HG03175 (cell line): ENCODE results near the gene RNASEL.
"Not testable (repeated sequence)": the region's sequence is repeated elsewhere in the genome, so short reads cannot be mapped to it uniquely, and the experiment has no call there.

Experiments
- ATAC-seq: cut with Tn5 transposase; IDR thresholded peaks from one replicate; pipeline ENCODE4 v1.9.1; 2021; ENCODE audit warnings: mild to moderate bottlenecking, moderate library complexity; ENCODE audit not compliant: unreplicated experiment

Gene RNASEL

DNA sequence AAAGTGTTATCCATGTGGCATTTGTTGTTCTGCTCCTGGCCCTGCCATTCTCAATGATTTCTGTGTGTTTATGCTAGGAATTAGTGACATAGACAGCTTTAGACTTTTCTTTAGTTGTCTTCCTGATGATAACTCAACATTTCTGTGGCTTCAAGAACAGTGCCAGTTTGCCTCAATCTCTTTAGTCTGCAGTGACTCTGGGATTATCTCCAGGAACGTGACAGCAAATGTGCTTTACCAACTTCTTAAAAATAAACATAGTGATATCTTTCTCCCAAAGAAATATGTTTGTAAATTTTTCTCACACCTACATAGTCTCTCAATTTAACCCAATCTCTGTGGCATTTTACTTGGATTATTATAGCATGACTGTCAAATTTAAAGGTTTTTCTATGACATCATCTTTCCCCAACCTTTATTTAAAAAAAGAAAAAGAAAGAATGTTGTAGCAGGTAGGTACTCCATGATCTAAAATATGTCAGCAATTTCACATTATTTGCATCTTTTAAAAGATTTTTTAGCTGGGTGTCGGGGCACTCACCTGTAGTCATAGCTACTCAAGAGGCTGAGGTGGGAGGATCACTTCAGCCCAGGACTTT, 24.6 kb downstream of the RNASEL start:
- ATAC-seq, result no peak

DNA sequence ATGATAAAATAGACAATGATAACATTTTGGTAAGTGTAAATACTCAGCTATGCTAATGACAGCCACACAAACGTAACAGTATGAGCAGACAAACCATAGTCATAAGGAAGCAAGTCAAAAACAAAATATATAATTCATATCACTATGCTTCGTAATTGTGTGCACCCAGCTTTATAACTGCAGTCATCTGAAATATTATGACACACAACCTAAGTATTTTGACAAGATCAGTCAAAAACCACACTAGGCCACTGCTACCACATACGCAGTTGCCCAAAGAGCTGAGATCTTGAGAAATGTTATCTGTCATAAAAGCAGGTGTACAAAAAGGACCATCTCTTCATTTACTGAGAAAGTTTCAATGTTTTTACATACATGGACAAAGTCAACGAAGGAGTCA, 26.0 kb downstream of the RNASEL start:
- no peak for ATAC-seq

DNA sequence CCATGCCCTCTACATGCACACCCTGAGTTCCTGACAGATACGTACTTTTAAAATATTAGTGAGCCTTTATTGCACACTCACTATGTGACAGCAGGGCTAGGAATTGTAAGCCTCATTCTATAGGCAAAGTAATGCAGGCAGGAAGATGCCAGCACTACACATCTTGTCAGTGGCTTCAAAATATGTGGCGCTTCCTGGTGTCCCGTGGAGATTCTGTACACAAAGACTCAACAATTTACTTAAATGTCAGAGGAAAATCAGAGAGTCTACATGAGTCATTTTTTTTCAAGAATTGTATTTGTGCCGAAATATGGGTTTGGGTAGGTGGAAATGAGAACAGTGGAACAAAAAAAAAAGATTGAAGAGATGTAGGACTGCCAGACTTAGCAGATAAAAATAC, 27.6 kb downstream of the RNASEL start:
- ATAC-seq, result no peak

DNA sequence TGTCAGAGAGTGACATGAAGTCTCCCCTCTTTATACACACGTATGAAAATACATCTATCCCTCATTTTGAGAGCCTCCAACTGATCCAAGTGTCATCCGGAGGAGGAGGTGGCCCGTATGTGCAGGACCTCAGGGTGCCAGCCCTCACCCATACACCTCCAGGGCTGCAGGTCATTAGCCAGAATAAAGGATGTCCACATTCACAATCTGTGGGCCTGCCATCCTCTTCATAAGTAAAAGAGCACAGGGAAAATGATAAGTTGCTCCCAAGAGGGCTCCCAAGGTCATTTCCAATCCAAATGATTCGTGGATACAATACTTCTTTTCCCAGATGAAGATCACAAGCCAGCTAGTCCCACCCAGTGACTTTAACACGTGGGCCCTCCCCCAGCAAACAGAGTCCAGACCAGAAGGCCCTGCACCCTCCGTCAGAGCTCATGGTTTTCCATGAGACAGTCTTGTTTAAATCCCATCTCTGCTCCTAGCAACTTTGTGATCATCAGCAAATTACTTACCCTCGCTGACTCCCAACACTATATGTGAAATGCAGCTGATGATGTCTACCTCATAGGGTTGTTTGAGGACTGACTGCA, 28.6 kb downstream of the RNASEL start:
- no peak for ATAC-seq

DNA sequence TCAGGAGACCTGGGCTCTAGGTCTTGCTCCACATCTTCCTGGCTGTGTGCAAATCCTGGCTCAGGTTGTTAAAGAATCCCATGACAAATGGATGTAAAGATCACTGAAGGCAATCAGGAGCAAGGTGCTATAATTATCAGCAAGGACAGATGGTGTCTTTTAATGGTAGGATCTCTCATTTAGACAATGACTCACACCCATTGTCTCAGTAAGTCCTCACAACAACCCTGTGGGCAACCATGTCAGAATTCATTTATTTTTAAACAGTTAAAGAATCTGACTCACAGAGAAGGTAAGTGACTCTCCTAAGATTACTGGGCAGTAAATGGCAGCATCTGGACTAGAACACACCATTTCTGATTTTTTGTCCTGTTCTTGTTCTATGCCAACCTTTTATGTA, 32.8 kb downstream of the RNASEL start:
- no peak for ATAC-seq

DNA sequence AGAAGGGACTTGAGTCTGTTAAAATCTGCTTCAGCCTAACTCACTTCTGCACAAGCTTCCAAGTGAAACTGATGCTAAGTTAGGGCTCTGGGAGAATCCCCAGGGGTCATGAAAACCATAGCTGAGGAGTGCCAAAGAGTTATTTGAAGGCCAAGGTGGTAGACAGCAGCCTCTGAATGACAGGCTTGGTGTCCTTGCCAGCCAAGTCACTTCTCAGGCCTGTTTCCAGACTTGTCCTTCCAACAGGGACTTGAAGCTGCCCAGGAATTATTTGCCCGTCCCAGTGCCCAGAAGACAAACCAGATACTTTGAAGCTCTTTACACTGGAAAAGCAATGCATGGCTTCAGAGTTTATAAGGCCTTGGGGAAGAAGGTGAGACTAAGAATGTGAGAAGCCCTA, 33.6 kb downstream of the RNASEL start:
- no peak for ATAC-seq

DNA sequence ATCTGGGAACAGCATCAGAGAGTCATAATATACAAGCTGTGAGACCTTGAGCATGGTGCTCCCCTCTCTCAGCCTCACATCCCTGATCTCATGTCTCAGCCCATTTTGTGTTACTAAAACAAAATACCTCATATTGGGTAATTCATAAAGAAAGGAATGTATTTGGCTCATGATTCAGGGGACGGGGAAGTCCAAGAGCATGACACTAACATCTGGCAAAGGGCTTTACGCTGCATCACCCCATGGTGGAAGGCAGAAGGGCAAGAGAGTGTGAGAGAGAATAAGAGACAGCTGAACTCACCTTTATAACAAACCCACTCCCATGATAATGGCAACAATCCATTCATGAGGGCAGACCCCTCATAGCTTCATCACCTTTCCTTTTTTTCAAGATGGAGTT, 36.5 kb downstream of the RNASEL start:
- no peak for ATAC-seq

DNA sequence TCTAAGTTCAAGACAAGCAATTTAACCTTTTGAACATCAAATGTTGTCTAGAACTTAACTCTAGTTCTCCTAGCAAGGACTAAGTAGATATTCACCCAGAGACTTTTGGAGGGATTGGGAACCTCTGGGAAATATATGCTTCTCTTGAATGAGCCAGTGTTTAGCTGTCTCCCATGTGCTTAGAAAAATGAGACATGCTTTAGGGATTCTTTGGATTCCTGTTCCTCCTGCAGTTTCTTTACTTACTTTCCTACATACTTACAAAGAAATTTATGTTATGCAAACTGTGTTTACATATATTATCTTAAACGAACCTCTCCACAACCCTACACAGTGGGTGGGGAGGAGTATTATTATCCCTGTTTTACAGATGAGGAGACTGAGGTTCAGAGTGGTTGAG, 39.2 kb downstream of the RNASEL start:
- no peak for ATAC-seq

DNA sequence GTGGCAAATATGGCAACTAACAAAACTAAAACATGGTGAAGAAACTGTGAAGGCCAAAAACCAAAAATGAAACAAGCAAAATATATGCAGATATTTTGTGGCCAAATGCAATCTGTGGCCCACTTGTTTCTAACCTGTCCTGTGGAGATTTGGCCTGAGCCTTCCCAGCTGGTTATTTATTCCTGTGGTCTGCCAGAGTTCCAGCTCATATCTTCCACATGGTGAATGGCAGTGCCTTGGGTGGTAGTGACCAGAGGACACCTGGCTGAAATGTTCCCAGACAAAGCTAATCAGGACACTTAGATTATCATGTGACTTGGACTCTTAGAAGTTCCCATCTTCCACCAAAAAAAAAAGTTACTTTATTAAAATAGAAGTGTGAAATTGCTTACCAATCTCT, 39.7 kb downstream of the RNASEL start:
- no peak for ATAC-seq

DNA sequence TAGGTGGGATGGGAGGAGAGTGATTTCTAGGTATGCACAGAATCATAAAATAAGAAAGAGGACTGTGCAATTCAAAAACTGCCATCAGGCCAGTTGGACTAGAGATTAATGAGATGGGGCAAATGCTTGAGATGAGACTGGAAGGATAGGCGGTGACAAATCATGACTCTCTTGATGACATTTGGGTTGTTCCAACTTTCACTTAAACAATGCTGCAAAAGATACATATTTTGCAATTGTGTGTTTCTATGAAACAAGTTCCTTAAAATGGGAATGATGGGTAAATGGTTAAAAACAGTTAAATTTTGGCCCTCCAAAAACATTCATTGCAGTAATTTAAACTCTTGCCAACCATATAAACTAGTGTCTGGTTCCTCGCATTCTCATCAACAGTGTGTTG, 55.2 kb downstream of the RNASEL start:
- no peak for ATAC-seq

DNA sequence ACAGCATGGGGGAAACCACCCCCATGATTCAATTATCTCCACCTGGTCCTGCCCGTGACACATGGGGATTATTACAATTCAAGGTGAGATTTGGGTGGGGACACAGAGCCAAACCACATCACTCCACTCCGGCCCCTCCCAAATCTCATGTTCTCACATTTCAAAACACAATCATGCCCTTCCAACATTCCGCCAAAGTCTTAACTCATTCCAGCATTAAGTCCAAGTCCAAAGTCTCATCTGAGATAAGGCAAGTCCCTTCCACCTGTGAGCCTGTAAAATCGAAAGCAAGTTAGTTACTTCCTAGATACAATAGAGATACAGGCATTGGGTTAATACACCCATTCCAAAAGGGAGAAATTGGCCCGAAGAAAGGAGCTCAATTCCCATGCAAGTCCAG, 60.9 kb downstream of the RNASEL start:
- not testable (repeated sequence) for ATAC-seq

DNA sequence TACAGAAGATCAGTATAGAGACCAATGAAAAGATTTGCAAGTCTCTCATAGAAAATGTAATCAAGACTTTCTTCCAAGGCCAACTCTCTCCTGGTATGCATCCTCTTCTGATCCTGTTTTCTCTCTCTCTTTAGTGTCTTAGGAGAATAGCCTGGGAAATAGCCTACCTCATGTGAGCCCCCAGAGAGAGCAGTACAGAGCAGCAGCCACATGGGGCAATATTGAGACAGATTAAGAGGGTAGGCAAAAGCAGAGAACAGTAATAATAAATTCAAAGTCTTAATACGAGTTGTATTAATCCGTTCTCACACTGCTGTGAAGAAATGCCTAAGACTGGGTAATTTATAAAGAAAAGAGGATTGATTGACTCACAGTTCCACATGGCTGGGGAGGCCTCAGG, 61.4 kb downstream of the RNASEL start:
- no peak for ATAC-seq

DNA sequence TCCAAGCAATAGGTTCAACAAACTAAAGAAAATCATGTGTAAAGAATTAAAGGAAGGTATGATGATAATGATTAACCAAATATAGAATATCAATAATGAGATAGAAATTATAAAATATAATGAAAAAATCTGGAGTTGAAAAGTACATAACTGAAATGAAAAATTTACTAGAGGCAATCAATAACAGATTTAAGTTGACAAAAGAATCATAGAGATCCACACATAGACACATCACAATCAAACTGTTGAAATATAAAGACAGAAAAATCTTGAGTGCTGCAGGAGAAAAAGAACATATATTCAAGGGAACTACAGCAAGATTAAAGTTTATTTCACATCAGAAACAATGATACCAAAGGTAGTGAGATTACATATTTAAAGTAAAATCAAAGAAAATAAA, 63.7 kb downstream of the RNASEL start:
- no peak for ATAC-seq
